Mesothelial cell of epicardium (in vitro differentiated cells): ENCODE data around the gene RBM8A. TPM values are rescaled to one million over a fixed set of nuclear protein-coding genes. Genes with fewer than 3 reads are reported as not detected.

ENCODE experiments used
- DNase-seq, 2 experiments: peaks; one replicate each; pipeline ENCODE4 v3.0.0; 2021; ENCODE audit warnings: low spot score in 2 of 2; ENCODE audit not compliant: unreplicated experiment in 2 of 2
- H3K27ac Mint-ChIP-seq: 2 replicates; pipeline ENCODE4 v1.8.0; 2021; ENCODE audit warnings: mixed read lengths
- H3K27me3 Mint-ChIP-seq: 2 replicates; pipeline ENCODE4 v1.8.0; 2021; ENCODE audit warnings: low read depth, mixed read lengths
- H3K36me3 Mint-ChIP-seq: 2 replicates; pipeline ENCODE4 v1.8.0; 2021; ENCODE audit warnings: mixed read lengths
- H3K4me1 Mint-ChIP-seq: 2 replicates; pipeline ENCODE4 v1.8.0; 2021; ENCODE audit warnings: mixed read lengths
- H3K4me3 Mint-ChIP-seq: 2 replicates; pipeline ENCODE4 v1.8.0; 2021; ENCODE audit warnings: mild to moderate bottlenecking, moderate library complexity, mixed read lengths
- H3K9me3 Mint-ChIP-seq: 2 replicates; pipeline ENCODE4 v1.8.0; 2021; ENCODE audit warnings: mixed read lengths
- CTCF ChIP-seq: fragments of 200-600 bp; sonication (generic); IDR thresholded peaks from one replicate; pipeline ENCODE4 v1.5.0; 2021; ENCODE audit warnings: antibody characterized with exemption; ENCODE audit not compliant: unreplicated experiment
- total RNA-seq: library from RNA; stranded (reverse); gene quantifications from 3 replicates; pipeline ENCODE4 v1.2.1, GENCODE V29; 2021

The RBM8A gene
- total RNA-seq, 1 donor from 2014 or later = 148 TPM

GRCh38 chr1:145944532-145944931 lies 17.2 kb upstream of the RBM8A start:
- Mint-ChIP-seq H3K27me3 (no peaks in the 10 kb centered on the region), H3K4me3 (no peak overlapping the region), H3K36me3 (peaks cover 2% of the 10 kb centered on the region), H3K27ac (no peak overlapping the region), H3K4me1 (peaks cover 4% of the 10 kb centered on the region), H3K9me3 (no peaks in the 10 kb centered on the region)
- no peak for DNase-seq
- no peak for TF ChIP-seq CTCF

- H3K4me3 Mint-ChIP-seq = no peak overlapping the region
- H3K36me3 Mint-ChIP-seq = peaks cover 2% of the 10 kb centered on the region
- H3K27ac Mint-ChIP-seq = peak overlapping the region; percentile 21
- no peak for DNase-seq
- no peaks in the 10 kb centered on the region for H3K9me3 Mint-ChIP-seq
- no peak for TF ChIP-seq CTCF
- H3K4me1 Mint-ChIP-seq = no peaks in the 10 kb centered on the region
- H3K27me3 Mint-ChIP-seq = no peaks in the 10 kb centered on the region
These were observed 15.6 kb upstream of the RBM8A start for GRCh38 chr1:145942871-145943270.

- Mint-ChIP-seq H3K4me3 (no peak overlapping the region), H3K9me3 (no peaks in the 10 kb centered on the region), H3K36me3 (peaks cover 2% of the 10 kb centered on the region), H3K27me3 (no peaks in the 10 kb centered on the region), H3K27ac (no peak overlapping the region), H3K4me1 (no peaks in the 10 kb centered on the region)
- no peak for TF ChIP-seq CTCF
- DNase-seq = no peak
These were observed 15.1 kb upstream of the RBM8A start for GRCh38 chr1:145942405-145942804.

GRCh38 chr1:145937436-145937835 lies 10.2 kb upstream of the RBM8A start:
- H3K27ac Mint-ChIP-seq = no peak overlapping the region
- H3K36me3 Mint-ChIP-seq = peaks cover 6% of the 10 kb centered on the region
- TF ChIP-seq CTCF = no peak
- no peaks in the 10 kb centered on the region for H3K4me1 Mint-ChIP-seq
- H3K27me3 Mint-ChIP-seq = no peaks in the 10 kb centered on the region
- H3K9me3 Mint-ChIP-seq = no peaks in the 10 kb centered on the region
- DNase-seq = no peak
- H3K4me3 Mint-ChIP-seq = no peak overlapping the region

- DNase-seq = no peak
- no peak overlapping the region for H3K4me3 Mint-ChIP-seq
- peaks cover 8% of the 10 kb centered on the region for H3K36me3 Mint-ChIP-seq
These were observed 9.0 kb upstream of the RBM8A start for GRCh38 chr1:145936247-145936646.

More at GRCh38 chr1:145936247-145936646, 9.0 kb upstream of the RBM8A start:
- Mint-ChIP-seq H3K4me1 (no peaks in the 10 kb centered on the region), H3K9me3 (no peaks in the 10 kb centered on the region), H3K27me3 (no peaks in the 10 kb centered on the region), H3K27ac (no peak overlapping the region)
- no peak for TF ChIP-seq CTCF
